GM18520 (cell line): Measurements from ENCODE around the gene HLA-F.

Experiments
- ATAC-seq: cut with Tn5 transposase; IDR thresholded peaks from one replicate; pipeline ENCODE4 v1.9.1; 2021; ENCODE audit not compliant: unreplicated experiment

The HLA-F gene

GRCh38 chr6:29759457-29759856 is 36.2 kb downstream of the HLA-F start:
- ATAC-seq: no peak

- no peak for ATAC-seq
Observed at GRCh38 chr6:29760328-29760727, 37.1 kb downstream of the HLA-F start.

DNA sequence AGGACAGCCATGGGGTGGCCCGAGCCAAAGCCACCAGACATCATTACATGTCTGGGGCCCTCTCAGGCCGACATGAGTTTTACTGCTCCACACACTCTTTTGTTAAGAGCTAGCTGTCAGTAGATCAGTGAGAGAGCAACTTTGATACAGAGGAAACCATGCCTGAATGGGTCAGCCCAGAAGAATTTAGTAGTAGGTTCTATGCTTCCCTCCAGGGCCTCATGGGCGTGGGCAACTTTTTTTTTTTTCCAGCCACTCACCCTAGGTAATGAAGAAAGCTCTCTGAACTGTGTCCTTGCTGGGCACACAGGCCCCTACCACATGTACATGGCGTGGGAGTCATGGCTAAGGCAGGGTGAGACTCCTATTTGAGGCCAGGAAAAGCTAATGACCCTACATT is 38.8 kb downstream of the HLA-F start:
- ATAC-seq: no peak

DNA sequence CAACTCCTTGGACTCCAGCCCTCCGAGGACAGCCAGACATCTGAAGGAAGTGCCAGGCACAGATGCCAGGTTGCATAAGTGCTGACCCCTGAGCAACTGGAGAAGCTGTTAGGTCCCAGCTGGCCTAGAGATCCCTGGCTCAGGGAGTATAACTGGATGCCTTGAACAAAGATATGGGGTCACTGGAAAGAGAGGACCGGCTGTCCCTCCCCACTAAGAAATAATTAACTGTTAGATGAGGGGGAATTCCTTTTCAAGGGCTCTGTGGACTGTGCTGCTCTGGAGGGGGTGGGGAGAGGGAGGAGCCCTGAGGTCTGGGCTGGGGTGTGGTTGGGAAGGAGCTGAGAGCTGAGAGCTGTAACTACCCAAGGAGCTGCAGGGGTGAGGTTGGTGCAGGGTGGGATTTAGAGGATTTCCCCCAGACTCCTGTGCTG is 39.6 kb downstream of the HLA-F start:
- no peak for ATAC-seq

DNA sequence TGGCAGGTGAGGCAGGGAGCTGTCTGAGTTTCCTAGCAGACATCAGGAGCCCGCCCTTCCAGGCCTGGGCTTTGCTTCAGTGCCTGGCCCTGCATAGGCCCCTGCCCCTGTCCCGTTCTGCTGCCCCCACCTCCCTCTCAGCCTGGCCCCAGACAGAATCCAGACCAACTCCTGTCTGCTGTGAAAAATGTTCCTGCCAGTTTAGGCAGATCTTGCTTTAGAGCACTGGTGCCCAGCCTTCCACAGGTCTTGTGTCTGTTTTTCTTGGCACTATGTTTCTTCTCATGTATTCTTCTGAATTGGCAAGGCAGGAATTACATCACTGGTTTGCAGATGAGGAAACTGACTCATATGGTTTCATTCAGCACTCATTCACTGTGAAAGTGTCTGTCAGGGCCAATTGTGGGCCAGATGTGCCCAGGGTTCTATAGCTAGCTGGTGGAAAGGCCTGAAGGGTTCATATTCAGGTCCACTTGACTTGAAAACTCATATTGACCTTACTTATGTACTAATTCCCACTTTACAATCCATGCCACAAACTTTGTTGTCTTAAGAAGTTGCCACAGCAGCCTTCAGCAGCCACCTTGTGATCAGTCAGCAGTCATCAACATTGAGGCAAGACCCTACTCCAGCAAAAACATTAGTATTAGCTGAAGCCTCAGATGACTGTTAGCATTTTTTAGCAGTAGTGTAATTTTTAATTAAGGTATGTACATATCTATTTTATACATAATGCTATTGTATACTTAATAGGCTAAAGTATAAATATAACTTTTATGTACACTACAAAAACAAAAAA is 40.5 kb downstream of the HLA-F start:
- ATAC-seq: no peak

GRCh38 chr6:29764422-29765196 is 41.4 kb downstream of the HLA-F start:
- no peak for ATAC-seq

DNA sequence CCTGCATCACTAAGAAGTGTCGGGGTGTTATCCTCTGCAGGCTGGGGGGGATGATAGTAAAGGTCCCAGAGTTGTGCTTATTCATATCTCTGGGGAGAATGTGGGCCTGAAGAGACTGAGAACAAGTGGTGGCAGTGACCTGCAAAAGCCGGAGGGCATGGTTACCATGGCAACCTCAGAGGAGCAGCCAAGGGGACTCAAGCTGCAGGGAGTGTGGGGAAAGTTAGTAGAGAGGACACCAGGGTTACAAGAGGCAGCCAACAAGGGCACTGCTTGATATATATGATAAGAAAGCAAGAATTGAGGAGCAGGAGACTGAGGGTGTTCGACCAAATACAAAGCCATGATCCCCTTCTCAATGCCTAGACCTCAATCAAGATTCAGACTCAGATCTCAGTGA is 46.1 kb downstream of the HLA-F start:
- ATAC-seq: no peak

DNA sequence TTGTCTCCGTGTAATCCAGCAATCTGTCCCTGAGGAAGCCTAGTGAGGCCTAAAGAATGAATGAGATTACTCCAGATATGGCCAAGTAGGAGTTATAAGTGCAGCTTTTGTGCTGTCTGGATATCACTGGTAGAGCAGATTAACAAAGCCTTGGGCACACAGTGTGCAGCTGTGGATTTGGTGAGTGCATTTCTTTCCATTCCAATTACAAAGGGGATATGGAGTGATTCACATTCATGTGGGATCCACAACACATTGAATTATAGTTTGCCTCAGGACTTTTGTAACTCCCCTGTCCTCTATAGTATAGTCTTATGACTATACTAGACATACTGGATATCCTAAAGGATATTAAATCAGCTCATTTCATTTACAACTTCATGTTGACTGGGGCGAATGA is 47.1 kb downstream of the HLA-F start:
- no peak for ATAC-seq

DNA sequence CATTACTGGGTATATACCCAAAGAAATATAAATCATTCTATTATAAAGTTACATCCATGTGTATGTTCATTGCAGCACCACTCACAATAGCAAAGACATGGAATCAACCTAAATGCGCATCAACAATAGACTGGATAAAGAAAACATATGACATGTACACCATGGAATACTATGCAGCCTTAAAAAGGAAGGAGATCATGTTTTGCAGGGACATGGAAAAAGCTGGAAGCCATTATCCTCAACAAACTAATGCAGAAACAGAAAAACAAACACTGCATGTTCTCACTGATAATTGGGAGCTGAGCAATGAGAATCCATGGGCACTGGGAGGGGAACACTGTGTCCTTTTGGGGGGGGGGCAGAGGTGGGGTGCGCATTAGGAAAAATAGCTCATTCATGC is 53.5 kb downstream of the HLA-F start:
- ATAC-seq: no peak
